ENCODE results near the gene WSCD2.

- TF ChIP-seq, protein P1, sequence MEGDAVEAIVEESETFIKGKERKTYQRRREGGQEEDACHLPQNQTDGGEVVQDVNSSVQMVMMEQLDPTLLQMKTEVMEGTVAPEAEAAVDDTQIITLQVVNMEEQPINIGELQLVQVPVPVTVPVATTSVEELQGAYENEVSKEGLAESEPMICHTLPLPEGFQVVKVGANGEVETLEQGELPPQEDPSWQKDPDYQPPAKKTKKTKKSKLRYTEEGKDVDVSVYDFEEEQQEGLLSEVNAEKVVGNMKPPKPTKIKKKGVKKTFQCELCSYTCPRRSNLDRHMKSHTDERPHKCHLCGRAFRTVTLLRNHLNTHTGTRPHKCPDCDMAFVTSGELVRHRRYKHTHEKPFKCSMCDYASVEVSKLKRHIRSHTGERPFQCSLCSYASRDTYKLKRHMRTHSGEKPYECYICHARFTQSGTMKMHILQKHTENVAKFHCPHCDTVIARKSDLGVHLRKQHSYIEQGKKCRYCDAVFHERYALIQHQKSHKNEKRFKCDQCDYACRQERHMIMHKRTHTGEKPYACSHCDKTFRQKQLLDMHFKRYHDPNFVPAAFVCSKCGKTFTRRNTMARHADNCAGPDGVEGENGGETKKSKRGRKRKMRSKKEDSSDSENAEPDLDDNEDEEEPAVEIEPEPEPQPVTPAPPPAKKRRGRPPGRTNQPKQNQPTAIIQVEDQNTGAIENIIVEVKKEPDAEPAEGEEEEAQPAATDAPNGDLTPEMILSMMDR (IDR thresholded peaks at IDR 0.05; ENCODE audit: extremely low read depth in 1 of 2, insufficient read depth in 1 of 2, low read depth in 1 of 2, low read length in 2 of 2), result no peak
- TF ChIP-seq EZH2 (IDR thresholded peaks at IDR 0.05; ENCODE audit: borderline replicate concordance, low read depth, low read length, severe bottlenecking), result no peak
- no peak for TF ChIP-seq POLR2A (IDR thresholded peaks at IDR 0.05; ENCODE audit: low read depth, low read length)
- TF ChIP-seq POLR2AphosphoS5 (IDR thresholded peaks at IDR 0.05; ENCODE audit: insufficient read depth, low read depth, low read length), result no peak
- TF ChIP-seq GATA2 (IDR thresholded peaks at IDR 0.05; ENCODE audit: insufficient read depth, insufficient read length, low read depth, low read length), result no peak
- TF ChIP-seq, protein P2, sequence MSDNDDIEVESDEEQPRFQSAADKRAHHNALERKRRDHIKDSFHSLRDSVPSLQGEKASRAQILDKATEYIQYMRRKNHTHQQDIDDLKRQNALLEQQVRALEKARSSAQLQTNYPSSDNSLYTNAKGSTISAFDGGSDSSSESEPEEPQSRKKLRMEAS (IDR thresholded peaks at IDR 0.05; ENCODE audit: insufficient read depth, insufficient read length), result no peak
- no peak for TF ChIP-seq MYC (IDR thresholded peaks at IDR 0.05; ENCODE audit: low read depth, low read length)
Measured at GRCh38 chr12:108141600-108142130, 12.6 kb downstream of the WSCD2 start.
